Islet precursor cell (in vitro differentiated cells): Measurements from ENCODE around the gene KLHL36.

ENCODE experiments used
- DNase-seq: peaks from one replicate; pipeline ENCODE4 v3.0.0-alpha.2; 2018

KLHL36 gene

DNA sequence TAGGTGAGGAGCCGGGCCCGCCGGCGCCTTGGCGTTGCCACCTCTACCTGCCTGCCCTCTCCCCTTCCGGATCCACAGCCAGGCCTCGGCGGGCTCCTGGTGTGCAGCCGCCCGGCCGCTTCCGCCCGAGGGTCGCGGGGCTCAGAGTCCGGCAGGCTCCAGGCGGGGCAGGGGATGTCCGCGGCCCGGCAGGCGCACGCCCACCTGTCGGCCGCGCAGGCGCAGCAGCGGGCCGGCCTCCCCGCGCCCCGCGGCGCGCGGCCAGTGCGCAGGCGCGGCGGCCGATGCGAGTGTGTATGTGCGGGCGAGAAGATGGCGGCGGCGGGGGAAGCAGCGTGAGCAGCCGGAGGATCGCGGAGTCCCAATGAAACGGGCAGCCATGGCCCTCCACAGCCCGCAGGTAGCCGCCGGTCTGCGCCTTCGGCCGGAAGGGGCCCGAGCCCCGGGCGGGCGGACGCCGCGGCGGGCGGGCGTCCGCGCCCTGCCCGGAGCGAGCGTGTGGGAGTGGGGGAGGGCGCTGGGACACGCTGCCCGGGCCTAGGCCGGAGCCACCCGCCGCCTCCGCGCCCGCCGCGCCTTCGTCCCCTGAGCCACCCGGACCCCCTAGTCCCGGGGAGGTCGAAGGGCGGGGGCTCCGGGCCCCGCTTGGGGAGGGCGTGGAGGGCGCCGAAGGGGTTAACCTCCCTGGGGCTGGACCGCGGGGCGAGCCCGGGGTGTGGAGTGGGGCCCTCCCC, 51.6 kb downstream of the KLHL36 start, which contains the start of gene USP10:
TSS of gene USP10 (plus strand) at position 289 of the 734 bp plus-strand sequence. CDS start at position 380, 91 bp downstream.
- DNase-seq = peak; percentile 95

DNA sequence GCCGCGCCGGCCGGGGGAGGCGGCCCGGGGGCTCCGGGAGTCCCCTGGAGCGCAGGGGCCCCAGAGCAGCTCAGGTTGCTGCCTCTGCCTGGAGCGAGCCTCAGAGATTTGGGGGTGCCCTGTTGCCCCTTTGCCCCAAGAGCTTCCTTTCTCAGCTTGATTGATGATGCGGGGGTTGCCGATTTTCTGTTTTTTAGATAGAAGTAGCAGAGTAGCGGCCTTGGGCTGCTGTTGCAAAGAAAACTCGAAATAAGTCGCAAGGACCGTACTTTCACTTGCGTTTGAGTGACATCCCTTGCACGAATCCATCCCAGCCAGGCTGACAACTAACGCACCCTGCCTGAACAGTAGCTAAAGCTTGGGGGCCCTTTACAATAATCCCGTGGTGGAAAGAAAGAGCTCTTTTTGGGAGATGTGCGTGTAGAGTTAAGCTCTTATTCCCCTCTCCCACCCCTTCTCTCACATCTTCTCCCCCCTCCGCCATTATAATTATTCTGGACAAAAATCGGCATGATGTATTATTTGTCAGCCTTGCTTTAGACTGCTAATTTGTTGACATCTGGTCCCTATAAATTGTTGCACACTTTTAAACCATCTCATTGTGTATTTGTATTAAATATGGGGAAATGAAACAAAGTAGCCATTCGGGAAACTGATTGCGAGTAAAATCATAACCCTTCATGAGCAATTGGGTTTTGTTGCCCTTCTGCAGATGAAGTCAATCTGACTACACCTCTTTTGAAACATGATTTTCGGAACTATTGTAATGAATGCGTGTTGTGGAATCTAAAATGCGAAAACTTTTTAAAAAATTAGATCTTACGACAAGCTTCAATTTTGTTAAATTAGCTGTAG, 52.4 kb downstream of the KLHL36 start:
- DNase-seq = no peak

DNA sequence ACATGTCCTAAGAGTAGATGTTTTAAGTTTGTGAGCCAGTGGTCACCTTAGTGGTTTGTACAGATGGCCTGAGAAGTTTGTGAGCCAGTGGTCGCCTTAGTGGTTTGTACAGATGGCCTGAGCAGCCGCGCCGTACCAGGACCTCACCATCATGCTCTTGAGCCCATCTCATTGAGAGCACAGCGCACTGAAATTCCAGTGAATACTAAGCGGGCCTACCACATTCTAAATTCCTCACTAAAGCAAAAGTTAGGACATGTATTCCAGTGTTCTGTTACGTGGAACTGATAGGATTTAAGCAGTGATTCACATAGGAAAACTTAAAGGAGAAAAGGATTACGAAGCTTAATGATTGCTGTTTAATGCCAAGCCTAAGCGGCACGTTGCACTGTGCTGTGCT, 55.4 kb downstream of the KLHL36 start:
- no peak for DNase-seq

- no peak for DNase-seq
Measured at GRCh38 chr16:84704253-84704652, 55.9 kb downstream of the KLHL36 start.

GRCh38 chr16:84706856-84707255, 58.5 kb downstream of the KLHL36 start:
- no peak for DNase-seq

DNA sequence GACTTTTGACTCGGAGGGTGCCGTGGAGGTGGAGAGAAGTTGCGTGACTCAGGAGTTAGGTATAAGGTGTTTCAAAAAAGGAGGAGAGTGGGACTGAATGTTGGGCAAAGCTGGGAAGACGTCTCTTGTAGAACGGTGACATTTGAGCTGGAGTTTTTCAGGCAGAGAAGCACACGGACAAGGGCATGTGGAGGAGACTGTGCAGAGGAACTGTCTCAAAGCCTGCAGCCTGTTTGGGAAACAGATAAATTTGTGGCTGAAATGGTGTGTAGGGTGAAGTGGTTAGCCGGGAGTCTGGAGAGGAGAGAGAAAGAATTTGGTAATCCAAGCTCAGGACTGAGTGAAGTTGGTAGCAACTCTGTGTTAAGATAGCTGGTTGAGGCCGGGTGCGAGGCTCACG, 61.3 kb downstream of the KLHL36 start:
- no peak for DNase-seq

DNA sequence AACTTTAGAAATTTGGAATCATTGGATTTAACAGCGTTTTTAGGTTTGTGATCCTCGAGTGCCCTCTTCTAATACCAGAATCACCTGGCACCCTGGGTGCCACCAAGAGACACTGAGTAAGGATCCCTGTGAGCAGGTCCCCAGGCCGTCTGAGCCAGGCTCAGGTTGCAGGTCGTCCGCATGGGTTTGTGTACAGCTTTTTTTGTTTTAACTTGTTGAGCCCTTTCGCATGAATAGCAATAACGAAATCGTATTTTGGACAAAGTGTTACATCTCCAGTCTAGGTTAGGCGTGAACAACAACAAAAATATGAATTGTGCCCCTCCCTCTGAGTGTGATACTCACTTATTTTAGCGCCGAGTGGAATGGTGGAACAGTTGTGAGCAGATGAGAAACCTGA, 62.4 kb downstream of the KLHL36 start:
- no peak for DNase-seq
